A549 (cell line): ENCODE results near the gene PPP1R12B. TPM values are rescaled to one million over a fixed set of nuclear protein-coding genes. Genes with fewer than 3 reads are reported as not detected.
A peak's percentile ranks its signal among the peaks of the same experiment; 100 is the strongest.
"Not testable (repeated sequence)": the region's sequence is repeated elsewhere in the genome, so short reads cannot be mapped to it uniquely, and the experiment has no call there.

ENCODE experiments used
- ATAC-seq, 2 experiments: fragments of 200-7000 bp in 1 of 2; fragments of >200 bp in 1 of 2; cut with Nextera tagmentation in 1 of 2; cut with Tn5 transposase in 1 of 2; 3 replicates each; pipeline versions ENCODE4 v1.8.0 to v1.9.1; 2018 to 2020; ENCODE audit warnings: mild to moderate bottlenecking in 1 of 2, moderate library complexity in 1 of 2
- CTCF ChIA-PET: fragments of 300-600 bp; sonication (Branson Sonifier 250); formaldehyde crosslinking; extraction: SDS; loops from one replicate; lab custom pipeline; 2021; ENCODE audit warnings: antibody characterized with exemption, inconsistent platforms; lab: Yijun Ruan, JAX
- POLR2A ChIA-PET: fragments of 350-600 bp; formaldehyde crosslinking; extraction: SDS; loops from one replicate; lab custom pipeline; 2021; ENCODE audit warnings: antibody characterized with exemption, inconsistent platforms; lab: Yijun Ruan, JAX
- DNase-seq, 2 experiments: peaks; one replicate each; pipeline versions ENCODE4 v3.0.0 to v3.0.0-alpha.2; 2011 to 2016; ENCODE audit warnings: low read depth in 1 of 2, low spot score in 1 of 2
- FAIRE-seq: peaks from 2 replicates; lab custom pipeline; 2011; peaks lifted over from hg19 to GRCh38; lab: Jason Lieb, UNC
- H3K27ac ChIP-seq, 2 experiments: fragments of >200 bp; sonication (Bioruptor Twin); formaldehyde crosslinking; 3 replicates each; pipeline ENCODE4 v1.5.1; 2016 to 2017
- H3K4me1 ChIP-seq: fragments of >200 bp; sonication (Bioruptor Twin); formaldehyde crosslinking; 3 replicates; pipeline ENCODE4 v1.6.1; 2016
- H3K4me2 ChIP-seq: fragments of >200 bp; sonication (Bioruptor Twin); formaldehyde crosslinking; 3 replicates; pipeline ENCODE4 v1.6.1; 2016
- H3K4me3 ChIP-seq: fragments of >200 bp; sonication (Bioruptor Twin); formaldehyde crosslinking; 3 replicates; pipeline ENCODE4 v1.5.1; 2016
- H3K9me3 ChIP-seq: fragments of >200 bp; sonication (Bioruptor Twin); formaldehyde crosslinking; 3 replicates; pipeline ENCODE4 v1.6.1; 2016
- BCL3 ChIP-seq: fragments of >200 bp; sonication (Bioruptor Twin); formaldehyde crosslinking; IDR thresholded peaks from 3 replicates; pipeline ENCODE4 v1.6.1; 2016
- ELK1 ChIP-seq: fragments of 150-350 bp; IDR thresholded peaks from 2 replicates; pipeline ENCODE4 v1.6.1; 2014; ENCODE audit warnings: low read depth, mild to moderate bottlenecking, low read length
- EP300 ChIP-seq, 2 experiments: fragments of >200 bp; sonication (Bioruptor Twin); formaldehyde crosslinking; IDR thresholded peaks; 2 replicates in 1 of 2; 3 replicates in 1 of 2; pipeline ENCODE4 v1.6.1; 2016 to 2017
- ESRRA ChIP-seq: fragments of 150-350 bp; IDR thresholded peaks from 2 replicates; pipeline ENCODE4 v1.6.1; 2014; ENCODE audit warnings: mild to moderate bottlenecking, low read length, borderline replicate concordance
- FOSL2 ChIP-seq, 2 experiments: fragments of 450-650 bp in 1 of 2; fragments of >200 bp in 1 of 2; sonication (Bioruptor Twin) in 1 of 2; formaldehyde crosslinking; IDR thresholded peaks; 2 replicates each; pipeline versions ENCODE4 v1.5.0 to v1.6.1; 2016 to 2020; ENCODE audit warnings: mild to moderate bottlenecking in 1 of 2, moderate library complexity in 1 of 2
- GATA3 ChIP-seq: IDR thresholded peaks from 2 replicates; pipeline ENCODE4 v1.6.1; 2012; ENCODE audit warnings: borderline replicate concordance
- HOXB13 ChIP-seq: fragments of 250-450 bp; sonication (Bioruptor Pico); IDR thresholded peaks from 2 replicates; pipeline ENCODE4 v1.5.0; 2020; ENCODE audit warnings: low read depth, mild to moderate bottlenecking, moderate library complexity
- HOXB5 ChIP-seq: fragments of 250-450 bp; sonication (Bioruptor Pico); IDR thresholded peaks from 2 replicates; pipeline ENCODE4 v1.5.0; 2020; ENCODE audit warnings: mild to moderate bottlenecking, moderate library complexity
- KDM1A ChIP-seq: fragments of 200-600 bp; sonication (generic); IDR thresholded peaks from 2 replicates; pipeline ENCODE4 v1.6.1; 2016; ENCODE audit warnings: low read depth, mild to moderate bottlenecking
- MAFK ChIP-seq: fragments of 450-650 bp; IDR thresholded peaks from 2 replicates; pipeline ENCODE4 v1.6.1; 2014; ENCODE audit not compliant: partially characterized antibody
- MYC ChIP-seq: IDR thresholded peaks from 2 replicates; pipeline ENCODE4 v1.6.1; 2012; ENCODE audit warnings: mild to moderate bottlenecking, inconsistent platforms, low read length, improper control_type of control experiment, borderline replicate concordance
- PHF8 ChIP-seq: fragments of 200-600 bp; sonication (generic); IDR thresholded peaks from 2 replicates; pipeline ENCODE4 v1.6.1; 2016; ENCODE audit warnings: low read depth, mild to moderate bottlenecking, antibody characterized with exemption, moderate library complexity, borderline replicate concordance
- RCOR1 ChIP-seq: fragments of 150-350 bp; IDR thresholded peaks from 2 replicates; pipeline ENCODE4 v1.6.1; 2014; ENCODE audit warnings: antibody characterized with exemption, low read length, low read depth
- RNF2 ChIP-seq: fragments of 200-600 bp; sonication (generic); IDR thresholded peaks from 2 replicates; pipeline ENCODE4 v1.6.1; 2016; ENCODE audit warnings: low read depth, mild to moderate bottlenecking, antibody characterized with exemption, moderate library complexity, borderline replicate concordance
- SREBF2 ChIP-seq: fragments of 450-650 bp; IDR thresholded peaks from 2 replicates; pipeline ENCODE4 v1.6.1; 2014; ENCODE audit warnings: mild to moderate bottlenecking, moderate library complexity
- TFCP2L1 ChIP-seq: fragments of 250-450 bp; sonication (Bioruptor Pico); IDR thresholded peaks from 2 replicates; pipeline ENCODE4 v1.5.0; 2021; ENCODE audit warnings: mild to moderate bottlenecking
- ZSCAN20 ChIP-seq: fragments of 250-450 bp; sonication (Bioruptor Pico); IDR thresholded peaks from 2 replicates; pipeline ENCODE4 v1.8.0; 2022; ENCODE audit warnings: mild to moderate bottlenecking, moderate library complexity
- WGBS: methylation state at CpG from one replicate; pipeline ENCODE4 v1.1.6; 2017; ENCODE audit errors: missing lambda C conversion rate; 5-methylcytosine and 5-hydroxymethylcytosine counted together
- polyA plus RNA-seq, 4 experiments: library from polyadenylated mRNA; depleted of rRNA in 3 of 4; stranded (reverse); fragments of >200 nt; fragmentation: RNase III in 1 of 4; extraction: RNeasy Plus Mini Kit Qiagen cat#74134 plus additional on column Dnase treatment in 1 of 4; gene quantifications; 2 replicates in 3 of 4; 3 replicates in 1 of 4; pipeline ENCODE4 v1.2.3, GENCODE V29; 2011 to 2017
- TF ChIP-seq, protein P1 (sequence below): fragments of 250-450 bp; sonication (Bioruptor Pico); IDR thresholded peaks from 2 replicates; pipeline ENCODE4 v1.5.0; 2021; ENCODE audit warnings: mild to moderate bottlenecking, moderate library complexity, borderline replicate concordance

The PPP1R12B gene
- polyA plus RNA-seq, 2 of the 4 experiments (the other 2 are of a cell fraction), result 3.3 to 12.1 TPM

DNA sequence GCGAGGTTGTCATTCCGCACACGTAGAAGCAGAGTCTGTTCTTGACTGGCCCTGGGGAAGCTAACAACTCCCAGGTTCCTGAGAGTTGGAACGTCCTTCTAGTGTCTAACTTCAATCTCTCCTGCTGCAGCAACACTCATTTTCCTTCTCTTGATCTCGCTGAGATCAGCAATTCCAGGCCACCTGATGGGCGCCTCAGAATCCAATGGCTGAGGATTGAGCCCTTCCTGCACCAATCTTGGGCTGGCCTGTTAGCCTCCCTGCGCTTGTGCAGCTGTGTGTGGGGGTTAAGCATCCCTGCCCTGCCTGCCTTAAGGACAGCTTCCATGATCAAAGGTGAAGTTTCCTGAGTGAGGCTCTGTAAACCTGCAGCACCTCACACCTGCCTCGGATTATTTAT lies 273.9 kb downstream of the PPP1R12B start:
- POLR2A ChIA-PET, result no interaction called here
- no peak for DNase-seq
- Histone ChIP-seq H3K9me3 (no peaks in the 10 kb centered on the region), H3K4me1 (peaks cover 31% of the 10 kb centered on the region), H3K4me2 (no peak overlapping the region), H3K27ac (peak overlapping the region; percentile 81 to 92; a peak in 4 of 6 replicates), H3K4me3 (no peak overlapping the region)
- CTCF ChIA-PET, result interaction anchor here (0.8 to 2.3 kb wide), 4 partner anchors 9 to 97 kb away, joined by 3 to 12 read pairs (median 3); no protein-coding TSS in a partner anchor
- TF ChIP-seq MAFK, result peak; percentile 81
- TF ChIP-seq EP300 (IDR thresholded peaks at IDR 0.05), result no peak
- 87% methylated on average over 8 of the region's 8 CpGs for WGBS
- ATAC-seq, result no peak
- FAIRE-seq, result no peak

GRCh38 chr1:202623075-202623474 lies 274.6 kb downstream of the PPP1R12B start:
- Histone ChIP-seq H3K4me3 (no peak overlapping the region), H3K4me1 (peaks cover 29% of the 10 kb centered on the region)
- POLR2A ChIA-PET, result no interaction called here
- whole genome bisulfite sequencing, result 62% methylated on average over 3 of the region's 7 CpGs
- TF ChIP-seq MAFK, result peak; percentile 11
- TF ChIP-seq ZSCAN20 (CRISPR knock-in tag), result no peak
- TF ChIP-seq, all 56 proteins: peak for 1
- DNase-seq (peak in 1 of 2 experiments; percentile 31), ATAC-seq (peak; percentile 28 to 64; a peak in 3 of 6 replicates), FAIRE-seq (no peak)
- H3K9me3 ChIP-seq, result no peaks in the 10 kb centered on the region
- CTCF ChIA-PET, result interaction anchor here (0.7 kb wide), 1 partner anchor 20 kb away, joined by 3 read pairs; no protein-coding TSS in a partner anchor
- H3K4me2 ChIP-seq, result peak overlapping the region; percentile 50; the same call in 2 of the 3 replicates
- H3K27ac ChIP-seq, result peak overlapping the region; percentile 81 to 92

DNA sequence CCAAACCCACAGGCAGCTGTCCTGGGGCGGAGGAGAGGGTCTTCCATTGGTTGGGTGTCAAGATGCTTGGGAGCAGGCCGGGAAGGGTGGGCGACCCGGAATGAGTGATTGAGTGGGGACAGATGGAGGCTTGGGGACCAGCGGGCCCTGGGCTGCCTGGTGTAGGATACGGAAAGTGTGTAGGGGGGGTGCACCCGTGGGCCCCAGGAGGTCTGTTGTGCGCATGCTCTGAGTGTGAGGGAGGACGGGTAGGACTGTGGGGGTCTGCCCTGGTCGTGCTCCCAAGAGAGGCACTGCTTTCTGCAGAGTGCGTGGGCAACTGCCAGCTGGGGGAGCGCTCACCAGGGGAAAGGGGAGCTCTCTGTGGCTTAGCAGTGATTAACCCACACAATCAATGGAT lies 275.0 kb downstream of the PPP1R12B start:
- H3K9me3 ChIP-seq, ATAC-seq, FAIRE-seq, POLR2A ChIA-PET, H3K4me3 ChIP-seq, DNase-seq: not testable (repeated sequence)
- WGBS, result 89% methylated on average over 10 of the region's 12 CpGs
- Histone ChIP-seq H3K4me2 (peak overlapping the region; percentile 50; the same call in 2 of the 3 replicates), H3K27ac (peak overlapping the region; percentile 81 to 92), H3K4me1 (peaks cover 25% of the 10 kb centered on the region)
- CTCF ChIA-PET, result interaction anchor here (0.7 to 0.9 kb wide), 2 partner anchors 20 to 23 kb away, joined by 3 to 6 read pairs; no protein-coding TSS in a partner anchor

DNA sequence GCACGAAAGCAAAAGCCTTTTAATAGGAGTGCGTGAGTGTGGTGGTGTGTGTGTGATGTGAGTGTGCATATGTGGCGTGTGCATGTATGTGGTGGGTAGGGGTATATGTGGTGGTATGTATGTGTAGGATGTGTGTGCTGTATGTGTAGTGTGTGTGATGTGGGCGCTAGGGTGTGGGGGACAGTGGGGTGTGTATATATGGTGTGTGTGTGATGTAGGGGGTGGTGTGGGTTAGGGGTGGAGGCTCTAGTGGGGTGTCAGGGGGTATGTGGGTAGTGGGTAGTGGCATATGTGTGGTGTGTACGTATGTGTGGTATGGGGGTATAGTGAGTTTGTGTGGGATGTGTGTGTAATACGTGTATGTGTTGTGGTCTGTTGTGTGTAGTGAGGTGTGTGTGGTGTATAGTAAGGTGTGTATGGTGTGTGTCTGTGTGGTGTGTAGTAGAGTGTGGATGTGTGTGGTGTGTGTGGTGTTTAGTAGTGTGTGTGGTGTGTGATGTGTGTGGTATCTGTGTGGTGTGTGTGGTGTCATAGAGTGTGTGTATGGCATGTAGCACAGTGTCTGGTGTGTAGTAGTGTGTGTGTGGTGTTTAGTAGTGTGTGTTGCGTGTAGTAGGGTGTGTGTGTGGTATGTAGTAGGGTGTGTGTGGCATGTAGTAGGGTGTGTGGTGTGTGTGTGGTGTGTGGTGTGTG lies 275.7 kb downstream of the PPP1R12B start:
- ChIA-PET CTCF (interaction anchor here (0.9 kb wide), 1 partner anchor 24 kb away, joined by 6 read pairs; no protein-coding TSS in a partner anchor), POLR2A (no interaction called here)
- Histone ChIP-seq H3K4me2 (no peak overlapping the region), H3K27ac (peak overlapping the region in 1 of 2 experiments; percentile 92; a peak in 3 of 6 replicates), H3K4me1 (peaks cover 17% of the 10 kb centered on the region), H3K9me3 (no peaks in the 10 kb centered on the region), H3K4me3 (no peak overlapping the region)
- FAIRE-seq (no peak), ATAC-seq (no peak), DNase-seq (no peak)
- TF ChIP-seq, protein P1, sequence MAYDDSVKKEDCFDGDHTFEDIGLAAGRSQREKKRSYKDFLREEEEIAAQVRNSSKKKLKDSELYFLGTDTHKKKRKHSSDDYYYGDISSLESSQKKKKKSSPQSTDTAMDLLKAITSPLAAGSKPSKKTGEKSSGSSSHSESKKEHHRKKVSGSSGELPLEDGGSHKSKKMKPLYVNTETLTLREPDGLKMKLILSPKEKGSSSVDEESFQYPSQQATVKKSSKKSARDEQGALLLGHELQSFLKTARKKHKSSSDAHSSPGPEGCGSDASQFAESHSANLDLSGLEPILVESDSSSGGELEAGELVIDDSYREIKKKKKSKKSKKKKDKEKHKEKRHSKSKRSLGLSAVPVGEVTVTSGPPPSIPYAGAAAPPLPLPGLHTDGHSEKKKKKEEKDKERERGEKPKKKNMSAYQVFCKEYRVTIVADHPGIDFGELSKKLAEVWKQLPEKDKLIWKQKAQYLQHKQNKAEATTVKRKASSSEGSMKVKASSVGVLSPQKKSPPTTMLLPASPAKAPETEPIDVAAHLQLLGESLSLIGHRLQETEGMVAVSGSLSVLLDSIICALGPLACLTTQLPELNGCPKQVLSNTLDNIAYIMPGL (CRISPR knock-in tag), result no peak
- no peak for TF ChIP-seq MYC
- TF ChIP-seq SREBF2, result no peak
- TF ChIP-seq HOXB5 (CRISPR knock-in tag), result no peak
- no peak for TF ChIP-seq ELK1
- TF ChIP-seq HOXB13 (CRISPR knock-in tag), result no peak
- no peak for TF ChIP-seq RCOR1
- TF ChIP-seq FOSL2 (IDR thresholded peaks at IDR 0.05), result no peak
- no peak for TF ChIP-seq FOSL2 (CRISPR knock-in tag; IDR thresholded peaks at IDR 0.05)
- no peak for TF ChIP-seq ESRRA
- TF ChIP-seq TFCP2L1 (CRISPR knock-in tag), result no peak
- no peak for TF ChIP-seq PHF8
- no peak for TF ChIP-seq BCL3
- TF ChIP-seq RNF2, result no peak
- no peak for TF ChIP-seq GATA3
- no peak for TF ChIP-seq KDM1A
- 93% methylated on average over 7 of the region's 7 CpGs for WGBS
